Kidney glomerular epithelial cell (primary cell): ENCODE measurements around the gene DCLK3.

Experiments used
- DNase-seq: peaks from one replicate; lab custom pipeline; 2025; lab: John Stamatoyannopoulos, UW

The DCLK3 gene

GRCh38 chr3:36707623-36708409, 56.5 kb downstream of the DCLK3 start:
- DNase-seq, result no peak

- DNase-seq, result no peak
These were observed 59.3 kb downstream of the DCLK3 start for GRCh38 chr3:36705015-36705414.

- DNase-seq, result no peak
These were observed 60.1 kb downstream of the DCLK3 start for GRCh38 chr3:36704280-36704679.

GRCh38 chr3:36701249-36701572, 63.1 kb downstream of the DCLK3 start:
- DNase-seq, result no peak

GRCh38 chr3:36700537-36701248, 63.7 kb downstream of the DCLK3 start:
- DNase-seq, result peak; percentile 67

- DNase-seq, result no peak
These were observed 66.0 kb downstream of the DCLK3 start for GRCh38 chr3:36698314-36698713.

GRCh38 chr3:36697229-36698001, 66.9 kb downstream of the DCLK3 start:
- DNase-seq, result no peak

GRCh38 chr3:36696799-36697198, 67.6 kb downstream of the DCLK3 start:
- DNase-seq, result no peak

- peak; percentile 28 for DNase-seq
These were observed 68.6 kb downstream of the DCLK3 start for GRCh38 chr3:36695769-36696137.

GRCh38 chr3:36695113-36695768, 69.1 kb downstream of the DCLK3 start:
- DNase-seq, result no peak

- no peak for DNase-seq
These were observed 70.7 kb downstream of the DCLK3 start for GRCh38 chr3:36693670-36694069.

- DNase-seq, result no peak
These were observed 74.8 kb downstream of the DCLK3 start for GRCh38 chr3:36689560-36689959.

- no peak for DNase-seq
These were observed 75.5 kb downstream of the DCLK3 start for GRCh38 chr3:36688815-36689214.

GRCh38 chr3:36686516-36686915, 77.8 kb downstream of the DCLK3 start:
- DNase-seq, result no peak

- no peak for DNase-seq
These were observed 82.5 kb downstream of the DCLK3 start for GRCh38 chr3:36681867-36682266.

- DNase-seq, result no peak
These were observed 83.4 kb downstream of the DCLK3 start for GRCh38 chr3:36680952-36681351.

- peak; percentile 61 for DNase-seq
These were observed 84.8 kb downstream of the DCLK3 start for GRCh38 chr3:36679384-36680200.

GRCh38 chr3:36678216-36679013, 85.9 kb downstream of the DCLK3 start:
- peak; percentile 53 for DNase-seq

GRCh38 chr3:36677331-36678007, 86.9 kb downstream of the DCLK3 start:
- peak; percentile 99 for DNase-seq

- peak; percentile 42 for DNase-seq
These were observed 89.5 kb downstream of the DCLK3 start for GRCh38 chr3:36674816-36675215.
